Measurements from ENCODE around the gene RUNX2.
A peak's percentile ranks its signal among the peaks of the same experiment; 100 is the strongest.

Gene RUNX2

DNA sequence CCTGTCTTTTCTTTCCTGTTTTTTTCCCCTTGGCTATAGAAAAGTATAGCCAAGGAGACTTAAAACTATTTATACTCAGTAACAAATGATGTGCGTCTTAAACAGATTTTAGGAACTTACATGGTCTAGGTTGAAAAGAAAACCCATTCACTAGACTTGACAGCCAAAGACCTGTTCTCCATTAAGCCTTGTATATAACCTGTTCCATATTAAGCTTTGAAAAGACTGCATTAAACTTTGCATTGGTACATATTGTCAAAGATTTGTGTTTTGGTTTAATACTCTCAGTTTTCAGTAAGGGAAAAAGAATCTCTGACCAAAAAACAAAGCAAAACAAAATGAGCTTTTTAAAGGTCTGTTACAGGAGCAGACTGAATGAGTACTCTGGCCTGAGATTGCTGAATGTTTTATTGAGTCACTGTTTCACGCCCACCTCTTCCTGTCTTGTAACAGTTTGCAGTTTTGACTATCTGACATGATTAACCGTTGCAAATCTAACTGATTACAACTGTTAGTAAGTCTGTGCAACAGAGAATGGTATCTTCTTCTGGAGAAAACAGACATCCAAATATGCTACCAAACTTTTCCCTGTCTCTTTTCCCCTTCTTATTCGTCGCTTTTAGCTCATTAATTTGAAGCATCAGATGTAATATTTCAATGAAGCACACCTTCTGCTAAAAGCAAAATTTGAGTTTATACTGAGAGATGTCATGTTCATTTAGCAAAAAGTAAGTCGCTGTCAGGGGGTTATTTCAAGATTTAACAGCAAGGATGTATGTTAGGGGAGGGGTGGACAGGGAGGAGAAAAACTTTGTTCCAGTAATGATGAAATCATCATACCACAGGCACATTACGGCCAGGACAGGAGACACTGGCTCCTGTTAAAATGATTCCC, 108.7 kb downstream of the RUNX2 start:
- DNase-seq = peak; percentile 30

DNA sequence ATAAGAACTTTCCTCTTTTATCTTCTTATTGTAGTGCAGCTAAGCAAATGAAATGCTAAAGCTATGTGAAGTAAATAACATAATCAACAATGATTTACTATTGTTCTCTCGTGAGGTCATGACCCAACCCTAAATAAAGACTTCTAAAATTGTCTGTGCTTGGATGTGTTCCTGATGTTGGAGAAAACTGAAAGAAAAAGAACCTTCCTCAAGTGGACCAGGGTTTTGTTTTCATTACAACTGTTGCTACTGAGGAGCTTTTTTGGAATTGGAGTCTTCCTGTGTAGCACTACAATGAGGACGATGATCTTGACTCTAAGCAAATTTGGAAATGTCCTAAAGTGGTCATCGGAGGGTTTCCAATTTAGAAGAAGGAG, 109.3 kb downstream of the RUNX2 start:
- no peak for DNase-seq

DNA sequence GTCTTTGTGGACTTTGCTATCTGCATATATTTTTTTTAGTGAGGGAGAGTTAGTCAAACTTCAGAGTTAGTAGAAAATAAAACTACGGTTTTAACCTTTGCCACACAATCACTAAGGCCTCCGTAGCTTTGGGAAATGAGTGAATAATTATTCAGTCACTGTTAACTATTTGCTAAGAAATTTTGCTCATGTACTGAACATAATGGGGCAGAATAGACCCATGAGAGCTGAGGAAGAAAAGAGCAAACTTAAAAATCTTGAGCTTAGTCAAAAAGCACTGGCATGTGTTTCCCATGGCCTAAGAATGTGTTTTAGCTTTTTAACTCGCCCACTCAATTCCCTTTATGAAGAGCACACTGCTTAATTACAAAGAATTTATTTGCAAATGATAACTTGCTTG, 110.0 kb downstream of the RUNX2 start:
- no peak for DNase-seq

DNA sequence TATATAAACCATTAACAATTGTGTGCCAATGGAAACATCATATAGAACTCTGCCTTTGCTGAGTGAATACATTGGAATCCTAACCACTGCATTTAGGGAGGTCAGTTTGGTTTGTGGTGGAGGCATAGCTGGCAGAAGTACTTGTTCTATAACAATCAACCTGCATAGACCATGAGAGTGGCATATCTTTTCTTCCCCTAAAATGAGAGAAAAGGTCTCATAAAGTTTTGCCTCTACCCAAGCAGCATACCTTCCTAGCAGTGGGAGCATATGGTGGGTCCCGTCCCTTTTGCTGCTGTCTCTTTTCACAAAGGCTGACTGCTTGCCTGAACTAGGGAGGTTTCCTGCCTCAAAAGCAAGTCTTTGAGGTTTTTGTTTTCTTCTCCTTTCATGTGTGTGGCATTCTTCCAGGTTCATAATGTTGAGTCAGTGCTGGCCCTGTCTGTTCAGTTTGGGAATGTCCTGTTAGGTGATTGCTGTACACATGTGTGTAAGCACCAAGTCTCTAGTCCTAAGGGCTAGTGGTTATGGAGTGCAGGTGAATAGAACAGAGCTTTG, 110.8 kb downstream of the RUNX2 start:
- peak; percentile 18 for DNase-seq

DNA sequence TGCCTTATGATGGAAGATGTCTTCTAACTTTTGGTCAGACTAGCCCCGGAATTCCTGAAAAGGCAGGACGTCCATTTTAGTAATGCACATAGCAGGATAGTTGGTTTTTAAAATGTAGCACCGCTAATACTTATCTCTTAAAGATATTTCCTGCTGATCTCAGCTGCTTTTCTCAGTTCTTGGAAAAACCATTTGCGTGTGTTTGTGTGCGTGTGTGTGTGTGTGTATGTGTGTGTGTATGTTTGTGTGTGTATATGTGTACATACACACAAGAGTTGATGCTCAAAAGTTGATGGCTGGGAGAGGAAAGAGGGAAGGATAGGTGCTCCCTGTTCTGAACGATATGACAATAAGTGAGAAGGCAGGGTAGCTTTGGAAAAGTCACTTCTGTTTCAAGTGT, 111.3 kb downstream of the RUNX2 start:
- DNase-seq = no peak

DNA sequence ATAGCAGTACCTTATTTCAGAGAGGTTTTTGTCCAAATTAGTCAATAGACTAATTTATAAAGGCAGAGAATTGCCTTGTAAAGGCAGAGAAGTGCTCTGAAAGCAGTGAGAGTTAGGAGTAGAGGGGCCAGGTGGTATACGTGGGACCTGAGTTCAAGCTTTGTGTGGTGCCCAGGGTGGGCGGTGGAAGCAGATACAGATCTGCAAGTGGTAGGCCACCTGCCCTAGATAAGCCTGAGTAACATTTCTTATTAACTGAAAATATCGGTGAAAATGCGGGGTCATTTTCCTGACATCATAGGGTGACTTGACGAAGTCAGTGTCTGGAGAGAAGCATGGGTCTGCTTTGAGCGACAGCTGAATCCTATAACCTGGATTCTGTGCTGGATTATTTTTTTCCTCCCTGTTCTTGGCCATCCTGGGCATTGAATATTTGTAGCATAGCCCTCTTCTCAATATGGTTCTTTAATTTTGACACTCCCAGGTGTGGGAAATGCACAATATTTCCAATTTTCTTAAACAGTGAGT, 111.8 kb downstream of the RUNX2 start:
- DNase-seq = no peak

DNA sequence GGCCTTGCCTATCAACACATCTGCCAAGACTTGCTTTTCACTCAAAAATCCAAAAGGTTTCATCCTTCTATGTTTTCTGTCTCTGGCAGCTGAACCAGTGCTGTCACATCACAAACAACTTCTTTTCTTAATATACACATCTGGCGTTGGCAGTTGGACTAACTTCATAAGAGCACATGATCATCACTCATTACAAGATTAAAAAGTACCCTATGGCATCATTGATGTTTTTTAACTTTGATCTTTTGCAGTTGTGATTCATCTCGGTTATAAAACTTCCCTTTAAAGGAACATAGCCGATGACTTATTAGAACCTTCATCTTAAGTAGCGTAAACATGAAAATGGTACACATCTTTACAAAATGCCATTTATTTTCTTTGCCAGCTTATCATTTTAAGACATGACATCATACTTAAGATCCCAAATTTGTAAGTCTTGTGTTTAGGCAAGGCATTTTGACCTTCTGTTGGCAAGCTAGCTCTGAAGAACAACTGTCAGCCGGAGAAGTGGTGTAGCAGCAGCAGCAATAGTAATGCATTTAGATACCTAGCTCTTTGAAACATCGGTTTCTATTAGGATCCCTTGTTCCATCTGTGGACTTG, 113.8 kb downstream of the RUNX2 start:
- no peak for DNase-seq

DNA sequence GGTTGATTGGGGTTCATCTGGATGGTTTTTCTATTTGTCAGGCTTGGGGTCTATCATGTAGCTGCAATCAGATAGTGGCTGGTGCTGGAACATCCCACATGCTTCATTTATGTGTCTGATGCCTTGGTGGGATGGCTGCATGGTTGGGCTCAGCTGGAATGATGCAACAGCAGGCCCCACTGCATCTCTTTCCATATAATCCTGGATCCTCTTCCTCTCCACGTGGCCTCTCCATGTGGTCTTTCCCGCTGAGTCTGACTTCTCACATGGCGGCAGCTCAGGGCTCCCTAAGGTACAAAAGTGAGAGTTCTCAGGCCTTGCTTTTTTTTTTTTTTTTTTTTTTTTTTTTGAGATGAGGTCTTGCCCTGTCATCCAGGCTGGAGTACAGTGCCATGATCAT, 114.6 kb downstream of the RUNX2 start:
- no peak for DNase-seq

DNA sequence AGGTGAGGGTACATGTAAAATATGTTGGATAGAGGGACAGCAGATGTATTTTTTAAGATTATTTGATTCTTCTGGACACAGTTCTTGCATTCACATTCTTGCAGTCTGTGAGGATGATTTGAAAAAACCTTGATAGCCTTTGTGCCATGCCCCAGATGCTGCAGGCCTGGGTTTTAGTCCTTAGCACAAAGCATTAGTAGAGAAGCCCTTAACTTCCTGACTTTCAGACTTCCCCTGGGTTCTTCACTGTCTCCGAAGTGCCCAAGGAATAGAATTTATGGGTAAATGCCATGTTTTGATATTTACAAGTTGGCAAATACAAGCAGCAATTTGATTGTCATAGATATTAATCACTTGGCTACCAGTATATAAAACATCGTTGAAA, 117.2 kb downstream of the RUNX2 start:
- DNase-seq = no peak

DNA sequence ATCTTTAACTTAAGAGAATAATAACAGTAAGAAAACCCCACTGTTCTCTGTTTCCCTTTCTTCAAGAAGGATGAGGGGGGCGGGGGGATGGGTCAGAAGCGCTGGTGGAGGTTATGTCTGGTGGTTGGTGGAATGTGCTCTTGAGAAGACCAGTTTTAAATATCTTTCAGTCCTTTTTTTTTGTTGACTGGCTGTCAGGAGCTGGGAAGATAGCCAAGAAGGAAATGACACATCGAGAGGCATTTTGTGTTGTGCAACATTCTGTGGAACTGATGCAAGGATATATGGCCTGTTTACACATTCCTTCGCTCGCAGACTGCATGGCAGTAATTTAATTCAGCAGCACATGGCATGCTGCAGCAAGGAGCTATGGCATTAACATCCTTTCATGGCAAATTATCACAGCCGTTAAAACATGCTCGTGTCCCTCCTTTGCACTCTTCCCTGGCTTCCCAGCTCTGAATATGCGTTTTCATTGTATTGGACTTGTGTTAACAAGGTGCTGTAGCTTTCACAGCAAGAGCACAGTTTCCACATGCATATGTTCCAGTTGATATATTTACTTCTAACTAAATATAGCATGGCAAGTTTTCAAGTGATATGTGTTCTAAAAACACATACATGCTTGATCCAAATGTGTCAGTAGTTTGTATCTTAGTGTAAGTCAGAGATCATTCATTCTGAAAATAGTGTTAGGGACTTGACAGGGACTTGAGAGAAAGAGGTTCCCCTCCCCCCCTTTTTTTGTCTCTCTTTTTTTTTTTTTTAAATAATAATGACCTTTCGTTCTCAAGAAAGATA, 117.8 kb downstream of the RUNX2 start:
- peak; percentile 39 for DNase-seq

DNA sequence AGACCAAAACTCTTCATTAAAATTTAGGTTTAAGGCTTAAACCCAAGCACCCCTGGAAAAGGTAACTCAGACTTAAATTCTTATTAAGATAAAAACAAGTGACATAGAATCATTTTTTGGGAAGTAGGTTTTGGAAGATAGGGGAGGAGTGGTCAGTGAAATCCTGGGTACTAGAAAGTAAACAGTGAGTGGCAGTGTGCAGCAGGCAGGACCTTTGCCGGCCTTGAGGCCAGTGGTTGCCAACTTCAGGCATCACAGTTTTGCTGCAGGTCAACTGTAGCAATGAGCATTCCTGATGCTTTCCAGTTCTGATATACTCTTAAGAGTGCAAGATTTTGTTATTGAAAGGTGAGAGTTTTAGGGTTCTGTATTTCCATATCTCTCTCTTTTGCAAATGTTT, 118.9 kb downstream of the RUNX2 start:
- no peak for DNase-seq

DNA sequence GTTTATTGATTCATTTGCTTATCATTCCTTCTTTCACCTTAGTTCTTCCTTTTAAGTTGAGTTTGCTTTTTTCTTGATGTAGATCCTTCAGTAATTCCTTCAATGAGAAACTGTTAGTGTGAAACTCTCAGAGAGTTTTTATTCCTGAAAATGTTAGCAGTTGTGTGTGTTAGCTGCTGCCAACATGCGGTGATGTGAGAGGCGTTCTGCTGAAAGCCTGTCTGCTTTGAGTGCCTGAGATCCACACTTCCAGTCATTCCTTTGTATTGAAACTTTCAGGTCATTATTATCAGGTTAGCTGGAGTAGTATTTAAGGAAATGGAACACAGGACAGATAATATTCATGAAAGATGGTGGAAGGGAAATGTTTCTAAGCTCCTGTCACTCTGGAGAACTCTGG, 119.6 kb downstream of the RUNX2 start:
- DNase-seq = no peak

DNA sequence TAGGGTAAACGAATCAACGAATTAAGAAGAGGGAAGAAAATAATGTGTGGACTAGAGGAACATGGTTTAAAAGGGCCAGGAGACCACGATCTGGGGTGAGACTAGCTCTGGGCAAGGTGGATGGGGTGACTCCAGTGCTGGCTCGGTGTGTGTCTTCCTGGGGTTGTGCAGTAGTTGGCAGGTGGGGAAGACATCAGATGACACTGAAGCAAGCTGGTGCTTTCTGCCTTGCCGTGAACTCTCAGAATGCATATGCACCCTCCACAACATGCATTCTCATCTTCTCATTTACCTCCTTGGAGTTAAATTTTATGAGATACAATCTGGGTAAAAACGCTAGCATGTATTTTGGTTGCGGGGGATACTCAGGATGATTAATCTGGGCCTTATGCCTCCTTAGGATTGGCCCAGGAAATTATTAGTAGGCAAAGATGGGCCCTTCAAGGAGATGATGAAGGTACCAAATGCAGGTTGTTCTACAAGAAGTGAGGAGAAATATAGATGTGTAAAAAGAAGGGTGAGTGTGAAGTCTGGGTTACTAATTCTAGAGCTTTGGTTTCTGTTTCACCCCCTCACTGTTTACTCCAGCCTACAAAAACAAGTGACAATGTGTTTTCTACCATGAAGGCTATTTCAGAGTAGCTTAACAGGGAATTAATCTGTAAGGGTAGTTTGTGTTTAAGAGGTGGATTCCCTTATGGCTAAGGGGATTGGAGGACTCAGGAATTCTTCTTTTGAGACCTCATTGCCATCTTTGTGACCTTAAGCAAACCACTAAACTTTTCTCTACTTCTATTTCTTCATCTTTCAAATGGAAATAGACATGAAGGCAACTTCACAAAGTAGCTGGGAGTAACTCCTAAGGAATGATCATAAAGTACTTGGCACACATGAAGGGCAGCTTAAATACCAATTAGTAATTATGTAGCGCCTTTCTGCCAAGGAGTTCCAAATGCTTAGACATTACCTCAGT, 120.6 kb downstream of the RUNX2 start:
- DNase-seq = no peak

DNA sequence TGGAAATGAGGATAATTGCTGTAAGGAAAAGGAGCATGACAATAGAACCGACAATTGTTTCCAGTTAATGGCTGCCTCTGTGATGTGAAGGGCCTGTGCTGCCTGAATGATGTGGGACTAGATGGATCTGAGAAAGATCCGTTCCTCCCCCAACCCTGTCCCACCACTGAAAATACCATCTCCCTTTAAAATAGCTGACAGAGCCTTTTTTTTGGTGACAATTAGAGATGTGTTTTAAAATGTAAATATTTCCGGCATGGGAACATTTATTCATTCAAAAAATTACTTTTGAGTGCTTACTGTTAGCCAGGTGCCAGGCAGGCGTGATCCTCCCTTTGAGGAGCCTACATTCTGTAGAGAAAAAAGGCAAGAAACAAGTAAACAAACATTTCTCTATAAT, 122.0 kb downstream of the RUNX2 start:
- no peak for DNase-seq

DNA sequence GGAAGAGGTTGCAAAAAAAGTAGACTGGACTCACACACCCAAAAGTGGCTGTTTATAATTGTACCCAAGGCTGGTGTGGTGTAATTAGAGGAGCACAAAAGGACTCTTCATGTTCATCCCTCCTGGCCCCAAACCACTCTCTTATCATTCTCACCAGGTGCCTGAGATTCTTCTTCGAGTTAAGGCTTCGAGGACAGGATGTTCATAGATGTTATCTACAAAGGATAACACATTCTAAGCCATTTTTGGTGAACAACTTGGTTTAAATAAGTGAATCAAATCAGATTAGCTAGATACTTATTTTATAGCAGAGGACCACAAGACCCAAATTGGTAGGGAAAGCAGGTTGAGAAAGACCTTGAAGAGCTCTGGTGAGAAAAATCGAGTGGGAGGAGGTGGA, 122.7 kb downstream of the RUNX2 start:
- DNase-seq = no peak

DNA sequence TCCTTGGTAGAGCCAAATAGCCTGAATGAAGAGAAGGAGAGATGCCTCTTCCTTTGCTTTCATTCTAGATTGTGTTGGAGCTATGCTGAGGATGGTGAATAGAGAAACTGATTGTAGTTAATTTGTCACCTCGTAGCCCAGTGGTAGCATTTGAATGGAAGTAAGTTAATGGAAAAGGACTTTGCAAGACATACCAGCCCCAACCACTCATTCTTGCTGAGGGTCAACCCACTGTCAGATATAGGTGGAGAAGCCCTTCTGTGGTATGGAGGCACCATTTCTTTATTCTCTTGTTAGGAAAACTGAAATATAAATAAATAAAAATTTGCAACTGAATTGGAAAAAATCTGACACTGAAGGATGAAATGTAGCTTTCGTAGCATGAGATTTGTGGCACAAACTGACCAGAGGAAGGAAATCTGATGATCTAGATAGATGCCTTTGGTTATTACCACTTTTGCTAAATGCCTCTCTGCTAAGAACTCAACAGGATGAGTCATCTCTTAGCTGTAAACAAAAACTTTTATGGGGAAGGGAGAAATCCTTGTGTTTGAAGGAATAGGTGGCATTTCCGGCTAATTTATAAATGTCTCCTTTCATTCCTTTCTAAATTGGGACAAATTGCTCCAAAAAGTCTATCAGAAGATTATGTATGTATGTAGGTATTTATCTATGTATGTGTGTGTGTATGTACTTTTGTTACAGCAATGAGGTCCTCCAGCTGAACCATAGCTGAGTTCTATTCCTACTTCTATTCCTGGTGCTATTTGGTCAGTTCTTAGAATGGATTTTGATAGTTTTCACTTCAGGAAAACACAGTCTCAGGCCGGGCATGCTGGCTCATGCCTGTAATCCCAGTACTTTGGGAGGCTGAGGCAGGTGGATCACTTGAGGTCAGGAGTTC, 126.1 kb downstream of the RUNX2 start:
- DNase-seq = no peak

DNA sequence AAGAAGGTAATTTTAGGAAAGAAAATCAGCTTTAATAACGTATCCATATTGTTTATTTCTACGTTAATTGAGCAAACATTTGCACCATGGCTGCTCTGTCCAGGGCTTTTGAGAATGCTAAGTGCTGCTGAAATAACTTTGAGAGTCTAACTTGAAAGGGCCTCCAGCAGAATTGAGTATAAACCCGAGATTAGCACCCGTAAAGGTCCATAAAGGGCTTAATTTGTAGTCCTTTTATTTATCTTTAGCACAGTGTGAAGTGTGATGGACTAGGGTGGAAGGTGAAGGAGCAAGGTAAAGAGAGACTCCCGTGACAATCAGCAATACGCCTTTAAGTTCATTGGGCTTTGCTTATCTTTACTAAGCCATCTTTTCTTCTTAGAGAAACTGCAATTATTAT, 127.3 kb downstream of the RUNX2 start:
- no peak for DNase-seq

DNA sequence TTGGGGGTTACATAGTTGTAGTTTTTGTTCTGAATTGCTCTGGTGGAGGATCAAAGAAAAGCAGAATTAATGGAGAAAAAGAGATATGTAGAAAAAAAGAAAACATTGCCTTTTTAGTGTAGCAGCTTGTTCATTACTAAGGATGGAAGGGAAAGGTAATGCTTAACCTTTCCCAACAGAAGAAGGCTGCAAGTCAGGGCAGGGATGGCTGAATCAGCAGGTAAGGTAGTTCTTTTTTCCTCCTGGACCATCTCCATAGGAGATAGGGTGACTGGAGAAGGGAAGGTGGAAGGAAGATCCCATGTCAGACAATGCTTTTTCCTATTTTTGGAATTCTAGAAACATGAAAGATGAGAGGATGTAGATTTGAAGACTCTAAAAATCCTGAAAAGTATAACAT, 129.0 kb downstream of the RUNX2 start:
- DNase-seq = no peak

DNA sequence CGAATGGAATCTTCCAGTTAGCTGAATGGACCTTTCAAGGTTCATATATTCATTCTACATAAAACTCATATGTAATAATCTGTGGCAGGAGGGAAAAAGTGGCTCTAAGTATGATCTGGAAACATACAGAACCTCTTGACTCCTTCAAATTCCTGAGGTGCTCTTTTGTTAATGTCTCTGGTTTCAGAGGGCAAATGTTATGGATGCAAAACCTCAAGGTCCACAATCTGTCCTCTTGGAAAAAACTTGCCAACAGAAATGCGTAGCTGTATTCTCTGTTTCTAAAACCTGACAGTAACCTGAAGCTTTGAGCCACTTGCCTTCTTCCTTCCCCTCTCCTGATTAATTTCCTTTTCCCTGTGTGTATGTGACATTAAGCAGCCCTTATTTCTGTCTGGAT, 130.5 kb downstream of the RUNX2 start:
- no peak for DNase-seq

DNA sequence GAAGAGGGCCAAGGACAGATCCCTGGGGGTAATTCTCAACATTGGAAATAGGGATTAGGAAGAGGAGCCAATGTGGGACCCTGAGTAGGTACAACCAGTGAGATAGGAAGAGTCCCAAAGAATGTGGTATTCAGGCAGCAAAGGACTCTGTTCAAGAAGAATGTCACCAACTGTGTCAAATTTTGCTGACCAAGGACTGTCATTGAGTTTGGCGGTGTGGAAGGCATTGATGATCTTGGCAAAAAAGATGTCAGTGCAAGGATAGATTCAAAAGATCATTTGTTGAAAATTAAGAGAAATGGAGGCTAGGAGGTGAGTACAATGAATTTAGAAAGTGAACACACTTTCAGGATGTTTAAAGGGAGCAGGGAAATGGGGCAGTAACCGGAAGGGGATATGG, 132.0 kb downstream of the RUNX2 start:
- no peak for DNase-seq

DNA sequence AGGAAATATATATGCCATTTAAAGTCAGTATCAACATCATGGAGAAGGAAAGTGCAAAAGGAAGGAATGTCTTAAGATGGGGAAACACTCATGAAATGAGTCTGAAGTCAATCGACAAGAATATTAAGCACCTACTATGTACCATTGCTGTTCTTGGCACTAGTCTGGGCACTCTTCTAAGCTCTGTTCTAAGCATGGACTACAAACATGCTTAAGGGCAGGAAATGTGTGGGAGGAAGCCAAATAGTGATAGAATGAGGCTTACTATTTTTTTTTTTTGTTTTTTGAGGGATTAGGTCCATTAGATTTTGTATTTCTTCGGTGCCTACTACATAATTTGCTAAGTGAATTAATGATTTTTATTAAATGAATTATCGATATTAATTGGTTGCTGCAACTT, 133.4 kb downstream of the RUNX2 start:
- DNase-seq = no peak
